Transverse colon (tissue), 4 donors: ENCODE results near the gene RABGAP1L. TPM values are rescaled to one million over a fixed set of nuclear protein-coding genes. Genes with fewer than 3 reads are reported as not detected.
"Not testable (repeated sequence)": the region's sequence is repeated elsewhere in the genome, so short reads cannot be mapped to it uniquely, and the experiment has no call there.

Experiments
- DNase-seq: peaks from one replicate; pipeline ENCODE4 v3.0.0-alpha.2; 2019
- H3K27ac ChIP-seq, 4 donors: fragments of 200-600 bp; sonication (generic); 2 replicates each; pipeline ENCODE4 v1.5.1; 2016 to 2018; ENCODE audit warnings: inconsistent platforms in 4 of 4
- H3K27me3 ChIP-seq: fragments of 200-600 bp; sonication (generic); 2 replicates; pipeline ENCODE4 v1.5.1; 2017; ENCODE audit warnings: inconsistent platforms
- H3K36me3 ChIP-seq, 4 donors: fragments of 200-600 bp; sonication (generic); 2 replicates each; pipeline ENCODE4 v1.5.1; 2017 to 2019; ENCODE audit warnings: inconsistent platforms in 4 of 4
- H3K4me1 ChIP-seq, 4 donors: fragments of 200-600 bp; sonication (generic); 2 replicates each; pipeline ENCODE4 v1.5.1; 2017 to 2020; ENCODE audit warnings: inconsistent platforms in 4 of 4
- H3K4me3 ChIP-seq, 4 donors: fragments of 200-600 bp; sonication (generic); 1 replicate in 1 of 4; 2 replicates in 3 of 4; pipeline versions ENCODE4 v1.5.1 to v1.6.1; 2017 to 2019; ENCODE audit warnings: inconsistent platforms in 4 of 4
- H3K9me3 ChIP-seq, 2 donors: fragments of 200-600 bp; sonication (generic); 2 replicates each; pipeline ENCODE4 v1.5.1; 2017 to 2019; ENCODE audit warnings: inconsistent platforms in 2 of 2
- EP300 ChIP-seq: sonication (generic); formaldehyde crosslinking; IDR thresholded peaks from one replicate; pipeline ENCODE4 v1.6.1; 2017; ENCODE audit warnings: antibody characterized with exemption, low read depth
- POLR2A ChIP-seq: fragments of 450-650 bp; IDR thresholded peaks from one replicate; pipeline ENCODE4 v1.6.1; 2016; ENCODE audit warnings: antibody characterized with exemption, mild to moderate bottlenecking, moderate library complexity
- POLR2AphosphoS5 ChIP-seq, 3 donors: sonication (generic); formaldehyde crosslinking; IDR thresholded peaks; one replicate each; pipeline ENCODE4 v1.6.1; 2016; ENCODE audit warnings: antibody characterized with exemption in 3 of 3
- WGBS, 2 donors: methylation state at CpG; one replicate each; pipeline ENCODE4 v1.1.5; 2018; ENCODE audit warnings: low coverage in 1 of 2; 5-methylcytosine and 5-hydroxymethylcytosine counted together
- in situ Hi-C, 4 donors: fragments of 200-750 bp; cut with MboI; loops; one replicate each; pipeline versions ENCODE4 v1.15.0 to v1.15.1; 2017; ENCODE audit warnings: low sequenced_read_pairs in 3 of 4, low pct_ligation_motif_present in 1 of 4, low pct_unique_long_range_greater_than_20kb in 1 of 4
- intact Hi-C: fragments of 100-400 bp; cut with DNase I; formaldehyde crosslinking; loops from one replicate; pipeline ENCODE4 v1.15.1; 2023; ENCODE audit warnings: low total_unique reads
- total RNA-seq, 4 donors: library from RNA; depleted of rRNA; stranded (reverse); fragments of >200 nt; gene quantifications; one replicate each; pipeline ENCODE4 v1.1.0, GENCODE V29; 2016
- TF ChIP-seq, protein P1 (sequence below), 5 experiments: fragments of 200-600 bp in 3 of 5; fragments of 450-650 bp in 2 of 5; sonication (generic) in 3 of 5; IDR thresholded peaks; 1 replicate in 2 of 5; 2 replicates in 3 of 5; pipeline ENCODE4 v1.5.1; 2016 to 2017; ENCODE audit warnings: antibody characterized with exemption in 5 of 5, inconsistent platforms in 3 of 5, mild to moderate bottlenecking in 2 of 5, moderate library complexity in 1 of 5

The RABGAP1L gene
- total RNA-seq, 4 donors from 2014 or later, result 68.9 to 127 (median 99.9) TPM

DNA sequence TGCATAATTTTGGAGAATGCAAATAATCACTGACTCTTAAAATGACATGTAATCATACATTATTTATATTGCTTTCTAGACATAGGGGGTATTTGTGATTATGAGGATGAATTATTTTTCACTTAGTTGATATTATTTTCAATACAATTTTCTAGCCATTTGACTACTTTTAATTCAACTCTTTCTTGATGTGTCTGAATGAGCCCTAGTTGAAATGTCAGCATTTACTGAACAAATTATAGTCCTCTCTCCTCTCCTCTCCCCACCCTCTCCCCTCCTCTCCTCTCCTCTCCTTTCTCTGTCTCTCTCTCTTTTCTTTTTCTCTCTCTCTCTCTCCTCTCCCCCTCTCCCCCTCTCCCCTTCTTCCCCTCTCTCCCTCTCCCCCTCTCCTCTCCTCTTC, 483.1 kb downstream of the RABGAP1L start:
- no peaks in the 10 kb centered on the region for H3K27me3 ChIP-seq
- TF ChIP-seq EP300, result no peak
- no peaks in the 10 kb centered on the region for H3K9me3 ChIP-seq
- peaks cover 0 to 7% (median 0%) of the 10 kb centered on the region in 4 donors for H3K36me3 ChIP-seq
- H3K4me3 ChIP-seq, result no peak overlapping the region
- intact Hi-C loops, result no loop called here
- DNase-seq, result no peak
- no peaks in the 10 kb centered on the region for H3K4me1 ChIP-seq
- H3K27ac ChIP-seq, result no peak overlapping the region
- in situ Hi-C loops, result no loop called here

DNA sequence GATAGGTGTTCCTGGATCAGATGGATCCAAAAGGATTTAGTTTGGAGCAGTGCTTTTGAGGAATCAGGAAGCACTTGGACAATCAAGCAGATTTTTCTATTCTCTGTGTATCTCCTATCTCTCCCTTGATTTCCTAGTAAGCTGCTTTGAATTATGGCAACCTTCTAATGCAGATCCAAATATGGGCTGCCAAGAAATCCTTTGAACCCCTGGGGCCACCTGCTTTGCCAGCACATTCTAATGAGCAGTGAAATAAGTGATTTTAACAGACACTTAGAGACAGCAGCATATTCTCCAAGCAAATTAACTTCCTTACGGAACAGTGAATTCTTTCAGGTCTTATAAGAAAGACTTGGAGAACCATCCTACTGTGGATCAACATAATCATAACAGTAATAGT, 483.9 kb downstream of the RABGAP1L start:
- intact Hi-C loops, result no loop called here
- Histone ChIP-seq H3K4me3 (no peak overlapping the region), H3K9me3 (no peaks in the 10 kb centered on the region), H3K27me3 (no peaks in the 10 kb centered on the region), H3K4me1 (no peaks in the 10 kb centered on the region), H3K27ac (no peak overlapping the region), H3K36me3 (no peaks in the 10 kb centered on the region)
- WGBS, 2 donors, result 98 to 100% methylated on average over 1 of the region's 1 CpG
- in situ Hi-C loops, result no loop called here
- TF ChIP-seq EP300, result no peak
- no peak for TF ChIP-seq POLR2A
- TF ChIP-seq, protein P1, sequence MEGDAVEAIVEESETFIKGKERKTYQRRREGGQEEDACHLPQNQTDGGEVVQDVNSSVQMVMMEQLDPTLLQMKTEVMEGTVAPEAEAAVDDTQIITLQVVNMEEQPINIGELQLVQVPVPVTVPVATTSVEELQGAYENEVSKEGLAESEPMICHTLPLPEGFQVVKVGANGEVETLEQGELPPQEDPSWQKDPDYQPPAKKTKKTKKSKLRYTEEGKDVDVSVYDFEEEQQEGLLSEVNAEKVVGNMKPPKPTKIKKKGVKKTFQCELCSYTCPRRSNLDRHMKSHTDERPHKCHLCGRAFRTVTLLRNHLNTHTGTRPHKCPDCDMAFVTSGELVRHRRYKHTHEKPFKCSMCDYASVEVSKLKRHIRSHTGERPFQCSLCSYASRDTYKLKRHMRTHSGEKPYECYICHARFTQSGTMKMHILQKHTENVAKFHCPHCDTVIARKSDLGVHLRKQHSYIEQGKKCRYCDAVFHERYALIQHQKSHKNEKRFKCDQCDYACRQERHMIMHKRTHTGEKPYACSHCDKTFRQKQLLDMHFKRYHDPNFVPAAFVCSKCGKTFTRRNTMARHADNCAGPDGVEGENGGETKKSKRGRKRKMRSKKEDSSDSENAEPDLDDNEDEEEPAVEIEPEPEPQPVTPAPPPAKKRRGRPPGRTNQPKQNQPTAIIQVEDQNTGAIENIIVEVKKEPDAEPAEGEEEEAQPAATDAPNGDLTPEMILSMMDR (IDR thresholded peaks at IDR 0.05), result no peak
- TF ChIP-seq POLR2AphosphoS5 (IDR thresholded peaks at IDR 0.05), result no peak
- DNase-seq, result no peak

DNA sequence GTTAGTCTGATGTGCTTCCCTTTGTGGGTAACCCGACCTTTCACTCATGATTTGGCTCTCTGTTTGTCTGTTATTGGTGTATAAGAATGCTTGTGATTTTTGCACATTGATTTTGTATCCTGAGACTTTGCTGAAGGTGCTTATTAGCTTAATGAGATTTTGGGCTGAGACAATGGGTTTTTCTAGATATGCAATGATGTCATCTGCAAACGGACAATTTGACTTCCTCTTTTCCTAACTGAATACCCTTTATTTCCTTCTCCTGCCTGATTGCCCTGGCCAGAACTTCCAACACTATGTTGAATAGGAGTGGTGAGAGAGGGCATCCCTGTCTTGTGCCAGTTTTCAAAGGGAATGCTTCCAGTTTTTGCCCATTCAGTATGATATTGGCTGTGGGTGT, 490.3 kb downstream of the RABGAP1L start:
- H3K9me3 ChIP-seq, H3K36me3 ChIP-seq, H3K4me1 ChIP-seq, in situ Hi-C loops, H3K27ac ChIP-seq, H3K27me3 ChIP-seq, DNase-seq, H3K4me3 ChIP-seq: not testable (repeated sequence)
- WGBS, 2 donors, result 74 to 89% methylated on average over 2 of the region's 2 CpGs
- intact Hi-C loops, result loop anchor here (1.0 kb wide), 1 partner anchor 21 kb away; no protein-coding TSS in a partner anchor

DNA sequence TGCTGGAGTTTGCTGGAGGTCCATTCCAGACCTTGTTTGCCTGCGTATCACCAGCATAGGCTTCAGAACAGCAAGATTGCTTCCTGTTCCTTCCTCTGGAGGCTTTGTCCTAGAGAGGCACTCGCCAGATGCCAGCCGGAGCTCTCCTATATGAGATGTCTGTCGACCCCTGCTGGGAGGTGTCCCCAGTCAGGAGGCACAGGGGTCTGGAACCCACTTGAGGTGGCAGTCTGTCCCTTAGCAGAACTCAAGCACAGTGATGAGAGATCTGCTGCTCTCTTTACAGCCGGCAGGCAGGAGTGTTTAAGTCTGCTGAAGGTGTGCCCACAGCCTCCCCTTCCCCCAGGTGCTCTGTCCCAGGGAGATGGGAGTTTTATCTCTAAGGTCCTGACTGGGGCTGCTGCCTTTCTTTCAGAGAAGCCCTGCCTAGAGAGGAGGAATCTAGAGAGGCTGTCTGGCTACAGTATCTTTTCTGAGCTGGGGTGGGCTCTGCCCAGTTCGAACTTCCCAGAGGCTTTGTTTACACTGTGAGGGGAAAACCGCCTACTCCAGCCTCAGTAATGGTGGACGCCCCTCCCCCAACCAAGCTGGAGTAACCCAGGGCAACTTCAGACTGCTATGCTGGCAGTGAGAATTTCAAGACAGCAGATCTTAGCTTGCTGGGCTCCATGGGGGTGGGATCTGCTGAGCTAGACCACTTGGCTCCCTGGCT, 493.4 kb downstream of the RABGAP1L start:
- 89% methylated on average over 7 of the region's 8 CpGs; no CpG with 5 or more reads in 1 of the 2 donors for WGBS, 2 donors
- no peak for DNase-seq
- Histone ChIP-seq H3K27ac (no peak overlapping the region), H3K27me3 (no peaks in the 10 kb centered on the region), H3K36me3 (no peaks in the 10 kb centered on the region), H3K4me3 (no peak overlapping the region), H3K9me3 (peaks cover 0 to 7% of the 10 kb centered on the region in 2 donors), H3K4me1 (no peaks in the 10 kb centered on the region)
- in situ Hi-C loops (no loop called here), intact Hi-C loops (no loop called here)
- no peak for TF ChIP-seq POLR2A
- TF ChIP-seq EP300, result no peak
- no peak for TF ChIP-seq POLR2AphosphoS5 (IDR thresholded peaks at IDR 0.05)
- TF ChIP-seq, protein P1 (IDR thresholded peaks at IDR 0.05), result no peak

DNA sequence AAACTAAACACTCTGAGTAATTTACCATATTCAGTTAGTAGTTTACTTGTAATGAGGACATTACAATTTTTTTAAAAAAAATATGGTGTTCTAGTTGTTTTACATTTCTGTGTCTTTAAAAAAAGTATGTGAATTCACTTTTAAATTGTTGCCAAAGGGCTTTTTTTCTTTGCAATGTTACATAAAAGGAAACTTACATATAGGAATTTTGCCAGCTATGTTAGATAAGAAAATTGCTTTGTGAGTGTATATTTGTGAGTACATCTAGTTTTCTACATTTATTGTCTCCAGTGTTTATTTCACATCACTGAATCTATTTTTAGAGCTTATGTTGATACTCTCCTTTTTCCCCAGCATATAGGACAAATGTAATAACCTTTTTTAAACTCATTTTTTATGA, 495.2 kb downstream of the RABGAP1L start:
- Histone ChIP-seq H3K27me3 (no peaks in the 10 kb centered on the region), H3K4me3 (no peak overlapping the region), H3K36me3 (no peaks in the 10 kb centered on the region), H3K27ac (no peak overlapping the region), H3K4me1 (no peaks in the 10 kb centered on the region), H3K9me3 (peaks cover 0 to 7% of the 10 kb centered on the region in 2 donors)
- TF ChIP-seq POLR2A (no peak), POLR2AphosphoS5 (IDR thresholded peaks at IDR 0.05) (no peak), EP300 (no peak)
- TF ChIP-seq, protein P1 (IDR thresholded peaks at IDR 0.05), result no peak
- in situ Hi-C loops, result no loop called here
- no peak for DNase-seq
- intact Hi-C loops, result no loop called here
